Keratinocyte (primary cell): ENCODE data around the gene PCCA. TPM values are rescaled to one million over a fixed set of nuclear protein-coding genes. Genes with fewer than 3 reads are reported as not detected.

Experiments used
- DNase-seq: peaks from one replicate; pipeline ENCODE4 v3.0.0-alpha.2; 2011; ENCODE audit warnings: low read depth, missing footprints, low spot score
- FAIRE-seq: peaks from 2 replicates; lab custom pipeline; 2011; peaks lifted over from hg19 to GRCh38; lab: Jason Lieb, UNC
- H2AFZ ChIP-seq: 2 replicates; pipeline ENCODE4 v1.6.0; 2012; ENCODE audit warnings: low read length, control low read depth, inconsistent platforms; ENCODE audit not compliant: control insufficient read depth
- H3K27ac ChIP-seq: 2 replicates; pipeline ENCODE4 v1.5.1; 2011; ENCODE audit warnings: low read length; ENCODE audit not compliant: control insufficient read depth, insufficient read depth
- H3K27me3 ChIP-seq: 3 replicates; pipeline ENCODE4 v1.6.0; 2011; ENCODE audit warnings: low read length; ENCODE audit not compliant: control insufficient read depth, insufficient read depth; ENCODE audit errors: extremely low read depth
- H3K36me3 ChIP-seq, 2 experiments: 2 replicates in 1 of 2; 3 replicates in 1 of 2; pipeline ENCODE4 v1.5.1; 2011; ENCODE audit warnings: low read length in 2 of 2, mild to moderate bottlenecking in 1 of 2; ENCODE audit not compliant: control insufficient read depth in 2 of 2, insufficient read depth in 2 of 2; ENCODE audit errors: extremely low read depth in 1 of 2
- H3K4me1 ChIP-seq: 3 replicates; pipeline ENCODE4 v1.5.1; 2011; ENCODE audit warnings: low read length; ENCODE audit not compliant: control insufficient read depth, insufficient read depth; ENCODE audit errors: extremely low read depth
- H3K4me2 ChIP-seq: 3 replicates; pipeline ENCODE4 v1.6.0; 2011; ENCODE audit warnings: low read depth, low read length; ENCODE audit not compliant: control insufficient read depth, insufficient read depth; ENCODE audit errors: extremely low read depth
- H3K4me3 ChIP-seq, 3 experiments: fragments of 200-600 bp in 1 of 3; sonication (generic) in 1 of 3; 2 replicates in 2 of 3; 3 replicates in 1 of 3; pipeline ENCODE4 v1.5.1; 2011 to 2016; ENCODE audit warnings: low read length in 3 of 3, mild to moderate bottlenecking in 3 of 3, control low read depth in 2 of 3, inconsistent platforms in 1 of 3, low read depth in 1 of 3, mixed read lengths in 1 of 3, mixed run types in 1 of 3, moderate library complexity in 1 of 3; ENCODE audit not compliant: control insufficient read depth in 2 of 3, insufficient read depth in 2 of 3; ENCODE audit errors: extremely low read depth in 1 of 3
- H3K79me2 ChIP-seq: 2 replicates; pipeline ENCODE4 v1.6.0; 2012; ENCODE audit warnings: low read length; ENCODE audit not compliant: control insufficient read depth, insufficient read depth
- H3K9ac ChIP-seq: 3 replicates; pipeline ENCODE4 v1.6.0; 2011; ENCODE audit warnings: low read length; ENCODE audit not compliant: control insufficient read depth, insufficient read depth; ENCODE audit errors: extremely low read depth
- H3K9me1 ChIP-seq: 3 replicates; pipeline ENCODE4 v1.6.0; 2011; ENCODE audit warnings: low read length; ENCODE audit not compliant: control insufficient read depth, insufficient read depth; ENCODE audit errors: extremely low read depth
- H3K9me3 ChIP-seq: 2 replicates; pipeline ENCODE4 v1.5.1; 2012; ENCODE audit warnings: low read depth, low read length; ENCODE audit not compliant: control insufficient read depth
- H4K20me1 ChIP-seq: 3 replicates; pipeline ENCODE4 v1.6.0; 2011; ENCODE audit warnings: low read length; ENCODE audit not compliant: control insufficient read depth, insufficient read depth; ENCODE audit errors: extremely low read depth
- EZH2 ChIP-seq: IDR thresholded peaks from one replicate; pipeline ENCODE4 v1.6.1; 2012; ENCODE audit warnings: inconsistent platforms, mild to moderate bottlenecking, low read length, moderate library complexity
- dilution Hi-C: fragments of 300-500 bp; cut with MboI; formaldehyde crosslinking; loops from one replicate; pipeline ENCODE4 v1.7.0; 2020; ENCODE audit warnings: low sequenced_read_pairs; ENCODE audit not compliant: extremely low pct_ligation_motif_present
- polyA plus RNA-seq, 5 experiments: library from polyadenylated mRNA; depleted of rRNA in 3 of 5; stranded (reverse) in 3 of 5; stranded (forward) in 1 of 5; unstranded in 1 of 5; fragments of >200 nt; gene quantifications; 1 replicate in 1 of 5; 2 replicates in 3 of 5; 3 replicates in 1 of 5; pipeline versions ENCODE4 v1.2.1 to v1.2.3, GENCODE V29; 2011 to 2012; ENCODE audit warnings: missing spikeins in 2 of 5, low read depth in 1 of 5, low replicate concordance in 1 of 5
- TF ChIP-seq, protein P1 (sequence below), 3 experiments: IDR thresholded peaks in 1 of 3; conservative IDR thresholded peaks in 1 of 3; optimal IDR thresholded peaks in 1 of 3; 2 replicates in 2 of 3; 3 replicates in 1 of 3; pipeline versions ENCODE3 to v1.5.1; 2011; ENCODE audit warnings: low read length in 3 of 3, mild to moderate bottlenecking in 3 of 3, moderate library complexity in 2 of 3, control low read depth in 1 of 3, inconsistent platforms in 1 of 3; ENCODE audit not compliant: insufficient read depth in 2 of 3; ENCODE audit errors: extremely low read depth in 1 of 3

The PCCA gene
- polyA plus RNA-seq, 1 donor (not counting 4 experiments of a cell fraction or from before 2014, with no cell fraction given), result 8.1 TPM

DNA sequence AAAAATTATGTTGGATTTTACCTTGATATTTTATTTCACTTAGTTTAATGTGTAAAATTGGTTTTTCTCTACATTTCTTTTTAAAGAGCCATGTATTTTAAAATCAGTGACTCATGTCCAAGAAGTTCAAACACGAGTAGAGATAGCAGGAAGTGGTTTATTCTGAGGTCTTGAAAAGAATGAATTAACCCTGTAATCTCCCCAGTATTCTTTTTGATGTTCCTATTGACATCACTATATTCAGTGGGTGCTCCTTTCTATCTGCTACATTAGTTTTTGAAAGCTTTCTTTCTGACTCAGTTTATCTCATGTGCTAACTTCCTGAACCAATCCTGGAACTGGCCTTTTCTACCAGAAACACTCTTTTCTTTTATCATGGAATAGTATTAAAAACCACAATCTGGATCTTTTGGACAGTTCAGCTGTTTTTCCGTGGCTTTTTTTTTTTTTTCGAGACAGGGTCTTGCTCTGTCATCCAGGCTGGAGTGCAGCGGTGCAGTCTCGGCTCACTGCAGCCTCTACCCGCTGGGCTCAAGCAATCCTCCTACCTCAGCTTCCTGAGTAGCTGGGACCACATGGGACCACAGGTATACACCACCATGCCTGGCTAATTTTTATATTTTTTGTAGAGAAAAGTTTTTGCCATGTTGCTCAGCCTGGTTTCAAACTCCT, 114.9 kb downstream of the PCCA start:
- dilution Hi-C loops, result no loop called here
- H3K27me3 ChIP-seq, result no peaks in the 10 kb centered on the region
- no peak for DNase-seq
- no peak overlapping the region for H2AFZ ChIP-seq
- no peaks in the 10 kb centered on the region for H3K79me2 ChIP-seq
- H3K4me2 ChIP-seq, result peak overlapping the region; percentile 19
- no peak overlapping the region for H3K9ac ChIP-seq
- no peaks in the 10 kb centered on the region for H3K9me1 ChIP-seq
- H4K20me1 ChIP-seq, result no peaks in the 10 kb centered on the region
- H3K4me3 ChIP-seq, result no peak overlapping the region
- no peak for TF ChIP-seq EZH2
- TF ChIP-seq, protein P1, sequence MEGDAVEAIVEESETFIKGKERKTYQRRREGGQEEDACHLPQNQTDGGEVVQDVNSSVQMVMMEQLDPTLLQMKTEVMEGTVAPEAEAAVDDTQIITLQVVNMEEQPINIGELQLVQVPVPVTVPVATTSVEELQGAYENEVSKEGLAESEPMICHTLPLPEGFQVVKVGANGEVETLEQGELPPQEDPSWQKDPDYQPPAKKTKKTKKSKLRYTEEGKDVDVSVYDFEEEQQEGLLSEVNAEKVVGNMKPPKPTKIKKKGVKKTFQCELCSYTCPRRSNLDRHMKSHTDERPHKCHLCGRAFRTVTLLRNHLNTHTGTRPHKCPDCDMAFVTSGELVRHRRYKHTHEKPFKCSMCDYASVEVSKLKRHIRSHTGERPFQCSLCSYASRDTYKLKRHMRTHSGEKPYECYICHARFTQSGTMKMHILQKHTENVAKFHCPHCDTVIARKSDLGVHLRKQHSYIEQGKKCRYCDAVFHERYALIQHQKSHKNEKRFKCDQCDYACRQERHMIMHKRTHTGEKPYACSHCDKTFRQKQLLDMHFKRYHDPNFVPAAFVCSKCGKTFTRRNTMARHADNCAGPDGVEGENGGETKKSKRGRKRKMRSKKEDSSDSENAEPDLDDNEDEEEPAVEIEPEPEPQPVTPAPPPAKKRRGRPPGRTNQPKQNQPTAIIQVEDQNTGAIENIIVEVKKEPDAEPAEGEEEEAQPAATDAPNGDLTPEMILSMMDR (optimal IDR thresholded peaks at IDR 0.05 in 1 of 3, IDR thresholded peaks at IDR 0.05 in 1 of 3, conservative IDR thresholded peaks at IDR 0.05 in 1 of 3; ENCODE audit: extremely low read depth in 1 of 3, insufficient read depth in 2 of 3, low read length in 3 of 3), result no peak
- H3K9me3 ChIP-seq, result no peaks in the 10 kb centered on the region
- FAIRE-seq, result peak; percentile 58
- no peaks in the 10 kb centered on the region for H3K36me3 ChIP-seq
- H3K4me1 ChIP-seq, result peaks cover 18% of the 10 kb centered on the region
- H3K27ac ChIP-seq, result no peak overlapping the region

DNA sequence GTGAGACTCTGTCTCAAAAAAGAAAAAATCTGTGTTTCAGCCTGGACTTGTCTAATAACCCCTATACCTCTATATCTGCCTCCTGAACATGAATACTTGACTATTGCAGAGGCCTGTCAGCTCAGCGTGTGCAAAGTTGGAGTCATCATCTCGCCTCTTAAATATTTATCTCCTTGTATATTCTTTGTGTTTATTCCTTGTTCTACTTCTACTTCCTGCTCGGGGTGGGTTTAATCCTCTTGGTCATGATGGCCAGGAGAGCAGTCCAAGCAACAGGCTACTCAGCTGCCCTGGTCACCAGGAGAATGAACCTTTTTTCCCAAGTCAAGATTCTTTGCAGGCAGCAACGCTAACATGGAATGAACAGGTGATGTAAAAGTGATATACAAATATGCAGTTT, 119.1 kb downstream of the PCCA start:
- dilution Hi-C loops, result no loop called here
- no peaks in the 10 kb centered on the region for H3K9me3 ChIP-seq
- no peak overlapping the region for H3K4me3 ChIP-seq
- no peaks in the 10 kb centered on the region for H3K36me3 ChIP-seq
- H3K27me3 ChIP-seq, result no peaks in the 10 kb centered on the region
- no peaks in the 10 kb centered on the region for H3K79me2 ChIP-seq
- FAIRE-seq (no peak), DNase-seq (no peak)
- TF ChIP-seq, protein P1 (optimal IDR thresholded peaks at IDR 0.05 in 1 of 3, IDR thresholded peaks at IDR 0.05 in 1 of 3, conservative IDR thresholded peaks at IDR 0.05 in 1 of 3; ENCODE audit: extremely low read depth in 1 of 3, insufficient read depth in 2 of 3, low read length in 3 of 3), result no peak
- TF ChIP-seq EZH2, result no peak
- no peak overlapping the region for H2AFZ ChIP-seq
- H3K4me2 ChIP-seq, result no peak overlapping the region
- no peaks in the 10 kb centered on the region for H3K9me1 ChIP-seq
- H3K27ac ChIP-seq, result peak overlapping the region; percentile 47
- H3K4me1 ChIP-seq, result peaks cover 43% of the 10 kb centered on the region
- H3K9ac ChIP-seq, result no peak overlapping the region
- no peaks in the 10 kb centered on the region for H4K20me1 ChIP-seq
